ENCODE data around the gene KIF3A.

- TF ChIP-seq, protein P1, sequence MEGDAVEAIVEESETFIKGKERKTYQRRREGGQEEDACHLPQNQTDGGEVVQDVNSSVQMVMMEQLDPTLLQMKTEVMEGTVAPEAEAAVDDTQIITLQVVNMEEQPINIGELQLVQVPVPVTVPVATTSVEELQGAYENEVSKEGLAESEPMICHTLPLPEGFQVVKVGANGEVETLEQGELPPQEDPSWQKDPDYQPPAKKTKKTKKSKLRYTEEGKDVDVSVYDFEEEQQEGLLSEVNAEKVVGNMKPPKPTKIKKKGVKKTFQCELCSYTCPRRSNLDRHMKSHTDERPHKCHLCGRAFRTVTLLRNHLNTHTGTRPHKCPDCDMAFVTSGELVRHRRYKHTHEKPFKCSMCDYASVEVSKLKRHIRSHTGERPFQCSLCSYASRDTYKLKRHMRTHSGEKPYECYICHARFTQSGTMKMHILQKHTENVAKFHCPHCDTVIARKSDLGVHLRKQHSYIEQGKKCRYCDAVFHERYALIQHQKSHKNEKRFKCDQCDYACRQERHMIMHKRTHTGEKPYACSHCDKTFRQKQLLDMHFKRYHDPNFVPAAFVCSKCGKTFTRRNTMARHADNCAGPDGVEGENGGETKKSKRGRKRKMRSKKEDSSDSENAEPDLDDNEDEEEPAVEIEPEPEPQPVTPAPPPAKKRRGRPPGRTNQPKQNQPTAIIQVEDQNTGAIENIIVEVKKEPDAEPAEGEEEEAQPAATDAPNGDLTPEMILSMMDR (tag by site-specific recombination; IDR thresholded peaks at IDR 0.05) = no peak
- TF ChIP-seq ZFP37 (tag by site-specific recombination; IDR thresholded peaks at IDR 0.05) (no peak), REST (tag by site-specific recombination; IDR thresholded peaks at IDR 0.05) (no peak), ZNF704 (tag by site-specific recombination; IDR thresholded peaks at IDR 0.05) (no peak)
Measured at GRCh38 chr5:132667309-132667708, 70.0 kb downstream of the KIF3A start.

Measured in HEK293 (cell line).